Measurements from ENCODE around the gene LNX1. TPM values are rescaled to one million over a fixed set of nuclear protein-coding genes. Genes with fewer than 3 reads are reported as not detected.

The LNX1 gene
- 1.7 and 6.5 TPM in 2 replicates for total RNA-seq

GRCh38 chr4:53591372-53591892, at the start of gene LNX1:
TSS of gene LNX1 (minus strand) at chr4:53591486. CDS start at chr4:53574002, 17,484 bp downstream.

Other genes with a start within 250 kb of the LNX1 start
- gene SCFD2, start 225.4 kb downstream of the LNX1 start, total RNA-seq: 27.4 and 32.2 TPM in 2 replicates
- 76.4 and 89.0 TPM in 2 replicates for gene FIP1L1, start 213.8 kb downstream of the LNX1 start, total RNA-seq